ENCODE results near the gene SDHA.

DNA sequence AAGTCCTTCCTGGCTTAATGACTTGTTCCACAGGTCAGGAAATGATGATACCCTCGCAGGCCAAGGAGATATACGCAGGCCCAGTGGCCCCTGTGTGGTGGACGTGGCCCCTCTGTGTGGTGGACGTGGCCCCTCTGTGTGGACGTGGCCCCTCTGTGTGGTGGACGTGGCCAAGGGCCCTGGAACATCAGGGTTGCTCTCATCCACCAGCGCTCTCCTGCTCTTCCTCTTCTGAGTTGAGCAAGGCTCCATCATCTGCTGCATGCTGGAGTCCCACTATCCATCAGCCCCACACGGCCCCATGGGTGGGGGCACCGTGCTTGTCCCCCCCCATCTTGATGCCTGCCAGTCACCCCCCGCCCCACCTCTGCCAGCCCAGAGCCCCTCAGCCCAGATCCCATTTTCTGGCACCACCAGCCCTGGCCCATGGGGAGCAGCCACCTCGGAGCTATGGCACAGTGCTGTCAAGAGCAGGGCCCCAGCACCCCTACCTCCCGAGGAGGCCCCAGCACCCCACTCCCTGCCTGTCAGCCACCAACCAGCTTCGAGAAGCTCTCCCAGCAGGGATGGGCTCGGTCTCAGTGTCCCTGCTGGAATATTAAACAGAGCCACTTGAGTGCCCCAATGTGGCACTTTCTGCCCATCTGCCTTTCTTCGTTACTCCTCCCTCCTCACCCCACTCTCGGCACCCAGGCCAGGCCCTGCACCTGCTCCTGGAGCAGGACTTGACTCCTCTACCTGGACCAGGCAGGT lies 18.7 kb upstream of the SDHA start:
- TF ChIP-seq POLR2A (IDR thresholded peaks at IDR 0.05) = no peak
- TF ChIP-seq, protein P1, sequence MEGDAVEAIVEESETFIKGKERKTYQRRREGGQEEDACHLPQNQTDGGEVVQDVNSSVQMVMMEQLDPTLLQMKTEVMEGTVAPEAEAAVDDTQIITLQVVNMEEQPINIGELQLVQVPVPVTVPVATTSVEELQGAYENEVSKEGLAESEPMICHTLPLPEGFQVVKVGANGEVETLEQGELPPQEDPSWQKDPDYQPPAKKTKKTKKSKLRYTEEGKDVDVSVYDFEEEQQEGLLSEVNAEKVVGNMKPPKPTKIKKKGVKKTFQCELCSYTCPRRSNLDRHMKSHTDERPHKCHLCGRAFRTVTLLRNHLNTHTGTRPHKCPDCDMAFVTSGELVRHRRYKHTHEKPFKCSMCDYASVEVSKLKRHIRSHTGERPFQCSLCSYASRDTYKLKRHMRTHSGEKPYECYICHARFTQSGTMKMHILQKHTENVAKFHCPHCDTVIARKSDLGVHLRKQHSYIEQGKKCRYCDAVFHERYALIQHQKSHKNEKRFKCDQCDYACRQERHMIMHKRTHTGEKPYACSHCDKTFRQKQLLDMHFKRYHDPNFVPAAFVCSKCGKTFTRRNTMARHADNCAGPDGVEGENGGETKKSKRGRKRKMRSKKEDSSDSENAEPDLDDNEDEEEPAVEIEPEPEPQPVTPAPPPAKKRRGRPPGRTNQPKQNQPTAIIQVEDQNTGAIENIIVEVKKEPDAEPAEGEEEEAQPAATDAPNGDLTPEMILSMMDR (IDR thresholded peaks at IDR 0.05) = no peak
